ENCODE data around the gene PATJ.

DNA sequence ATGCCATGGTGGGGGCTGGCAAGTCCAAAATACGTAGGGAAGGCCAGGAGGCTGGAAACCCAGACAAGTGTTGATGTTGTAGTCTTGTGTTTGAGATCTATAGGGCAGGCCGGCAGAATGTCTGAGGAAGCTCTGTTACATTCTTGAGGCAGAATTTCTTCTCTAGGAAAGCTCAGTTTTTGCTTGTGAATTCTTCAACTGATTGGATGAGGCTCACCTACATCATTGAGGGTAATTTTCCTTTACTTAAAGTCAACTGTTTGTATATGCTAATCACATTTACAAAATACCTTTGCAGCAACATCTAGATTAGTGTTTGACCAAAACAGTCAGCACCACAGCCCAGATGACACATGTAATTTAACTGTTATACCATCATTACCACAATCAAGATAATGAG lies 37.0 kb downstream of the PATJ start:
- TF ChIP-seq POLR2A (IDR thresholded peaks at IDR 0.05) = no peak
- TF ChIP-seq, protein P1, sequence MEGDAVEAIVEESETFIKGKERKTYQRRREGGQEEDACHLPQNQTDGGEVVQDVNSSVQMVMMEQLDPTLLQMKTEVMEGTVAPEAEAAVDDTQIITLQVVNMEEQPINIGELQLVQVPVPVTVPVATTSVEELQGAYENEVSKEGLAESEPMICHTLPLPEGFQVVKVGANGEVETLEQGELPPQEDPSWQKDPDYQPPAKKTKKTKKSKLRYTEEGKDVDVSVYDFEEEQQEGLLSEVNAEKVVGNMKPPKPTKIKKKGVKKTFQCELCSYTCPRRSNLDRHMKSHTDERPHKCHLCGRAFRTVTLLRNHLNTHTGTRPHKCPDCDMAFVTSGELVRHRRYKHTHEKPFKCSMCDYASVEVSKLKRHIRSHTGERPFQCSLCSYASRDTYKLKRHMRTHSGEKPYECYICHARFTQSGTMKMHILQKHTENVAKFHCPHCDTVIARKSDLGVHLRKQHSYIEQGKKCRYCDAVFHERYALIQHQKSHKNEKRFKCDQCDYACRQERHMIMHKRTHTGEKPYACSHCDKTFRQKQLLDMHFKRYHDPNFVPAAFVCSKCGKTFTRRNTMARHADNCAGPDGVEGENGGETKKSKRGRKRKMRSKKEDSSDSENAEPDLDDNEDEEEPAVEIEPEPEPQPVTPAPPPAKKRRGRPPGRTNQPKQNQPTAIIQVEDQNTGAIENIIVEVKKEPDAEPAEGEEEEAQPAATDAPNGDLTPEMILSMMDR (IDR thresholded peaks at IDR 0.05 in 8 of 11, conservative IDR thresholded peaks at IDR 0.05 in 3 of 11) = no peak
